Upper lobe of left lung (tissue), 6 donors: ENCODE results near the gene UGT1A10. TPM values are rescaled to one million over a fixed set of nuclear protein-coding genes. Genes with fewer than 3 reads are reported as not detected.

Experiments used
- ATAC-seq, 2 donors: fragments of 200-7000 bp; cut with Tn5 transposase; one replicate each; pipeline ENCODE4 v1.9.1; 2022; ENCODE audit warnings: mild to moderate bottlenecking in 2 of 2, moderate library complexity in 2 of 2; ENCODE audit not compliant: low FRiP score in 2 of 2
- DNase-seq, 2 donors: peaks; one replicate each; pipeline ENCODE4 v3.0.0-alpha.2; 2019 to 2020
- H3K27ac ChIP-seq, 4 donors: fragments of 200-600 bp; sonication (generic); one replicate each; pipeline ENCODE4 v1.5.1; 2016 to 2019
- H3K27me3 ChIP-seq, 4 donors: fragments of 200-600 bp; sonication (generic); one replicate each; pipeline ENCODE4 v1.5.1; 2017 to 2019
- H3K36me3 ChIP-seq, 4 donors: fragments of 200-600 bp; sonication (generic); one replicate each; pipeline ENCODE4 v1.5.1; 2016 to 2019
- H3K4me1 ChIP-seq, 4 donors: fragments of 200-600 bp; sonication (generic); one replicate each; pipeline ENCODE4 v1.5.1; 2018 to 2019
- H3K4me3 ChIP-seq, 4 donors: fragments of 200-600 bp; sonication (generic); one replicate each; pipeline ENCODE4 v1.5.1; 2017 to 2019; ENCODE audit warnings: mild to moderate bottlenecking in 2 of 4, moderate library complexity in 1 of 4
- H3K9me3 ChIP-seq, 4 donors: fragments of 200-600 bp; sonication (generic); one replicate each; pipeline ENCODE4 v1.5.1; 2018 to 2019
- CTCF ChIP-seq, 6 experiments: fragments of 450-650 bp in 4 of 6; fragments of 200-600 bp in 2 of 6; sonication (generic) in 2 of 6; IDR thresholded peaks; one replicate each; pipeline ENCODE4 v1.5.1; 2016 to 2019; ENCODE audit warnings: antibody characterized with exemption in 6 of 6
- EP300 ChIP-seq, 4 donors: sonication (generic); formaldehyde crosslinking; IDR thresholded peaks; one replicate each; pipeline ENCODE4 v1.5.1; 2017; ENCODE audit warnings: antibody characterized with exemption in 4 of 4, control low read depth in 2 of 4
- POLR2A ChIP-seq, 4 donors: fragments of 450-650 bp; IDR thresholded peaks; one replicate each; pipeline ENCODE4 v1.5.1; 2016 to 2017; ENCODE audit warnings: antibody characterized with exemption in 4 of 4, mild to moderate bottlenecking in 2 of 4
- POLR2AphosphoS5 ChIP-seq, 2 donors: sonication (generic); formaldehyde crosslinking; IDR thresholded peaks; one replicate each; pipeline ENCODE4 v1.5.1; 2017; ENCODE audit warnings: antibody characterized with exemption in 2 of 2
- WGBS, 2 donors: methylation state at CpG; one replicate each; pipeline ENCODE4 v1.1.5; 2017 to 2018; 5-methylcytosine and 5-hydroxymethylcytosine counted together
- total RNA-seq, 6 donors: library from RNA; depleted of rRNA in 4 of 6; stranded (reverse); fragments of >200 nt in 4 of 6; gene quantifications; one replicate each; pipeline versions ENCODE4 v1.1.0 to v1.2.1, GENCODE V29; 2016 to 2021
- donor health status: DM: no; HTN: no; CAD: no; lungs with moderate emphysema.
- donor health status: DM: no; HTN: yes; CAD: no; lungs with severe emphysema.

The UGT1A10 gene
- total RNA-seq, 6 donors from 2014 or later: not detected

GRCh38 chr2:233705911-233706506 is 69.8 kb downstream of the UGT1A10 start:
- Histone ChIP-seq H3K27ac (no peak overlapping the region), H3K36me3 (no peaks in the 10 kb centered on the region), H3K27me3 (no peaks in the 10 kb centered on the region), H3K4me3 (no peak overlapping the region), H3K4me1 (no peaks in the 10 kb centered on the region), H3K9me3 (no peaks in the 10 kb centered on the region)
- ATAC-seq (peak in 1 of 2 donors; percentile 66), DNase-seq (peak in 1 of 2 donors; percentile 51)
- TF ChIP-seq EP300 (IDR thresholded peaks at IDR 0.05): no peak
- no peak for TF ChIP-seq CTCF (IDR thresholded peaks at IDR 0.05)
- no peak for TF ChIP-seq POLR2AphosphoS5 (IDR thresholded peaks at IDR 0.05)
- TF ChIP-seq POLR2A (IDR thresholded peaks at IDR 0.05): no peak
- 55 to 67% methylated on average over 4 of the region's 4 CpGs for WGBS, 2 donors

GRCh38 chr2:233706720-233707119 is 70.5 kb downstream of the UGT1A10 start:
- Histone ChIP-seq H3K4me1 (no peaks in the 10 kb centered on the region), H3K9me3 (no peaks in the 10 kb centered on the region), H3K4me3 (no peak overlapping the region), H3K27me3 (no peaks in the 10 kb centered on the region), H3K27ac (no peak overlapping the region), H3K36me3 (no peaks in the 10 kb centered on the region)
- WGBS, 2 donors: 50 to 94% methylated on average over 1 of the region's 1 CpG
- no peak for DNase-seq
- TF ChIP-seq EP300 (IDR thresholded peaks at IDR 0.05) (no peak), POLR2AphosphoS5 (IDR thresholded peaks at IDR 0.05) (no peak), CTCF (IDR thresholded peaks at IDR 0.05) (no peak), POLR2A (IDR thresholded peaks at IDR 0.05) (no peak)
- ATAC-seq: no peak

GRCh38 chr2:233707940-233708644 is 71.8 kb downstream of the UGT1A10 start:
- ATAC-seq: no peak
- no peak for DNase-seq
- TF ChIP-seq POLR2AphosphoS5 (IDR thresholded peaks at IDR 0.05): no peak
- TF ChIP-seq EP300 (IDR thresholded peaks at IDR 0.05): no peak
- TF ChIP-seq POLR2A (IDR thresholded peaks at IDR 0.05): no peak
- TF ChIP-seq CTCF (IDR thresholded peaks at IDR 0.05): no peak
- Histone ChIP-seq H3K27ac (no peak overlapping the region), H3K27me3 (no peaks in the 10 kb centered on the region), H3K9me3 (no peaks in the 10 kb centered on the region), H3K36me3 (no peaks in the 10 kb centered on the region), H3K4me1 (no peaks in the 10 kb centered on the region), H3K4me3 (no peak overlapping the region)
- WGBS, 2 donors: 75 to 80% methylated on average over 10 of the region's 10 CpGs

- no peaks in the 10 kb centered on the region for H3K27me3 ChIP-seq
- no peak for ATAC-seq
- H3K9me3 ChIP-seq: no peaks in the 10 kb centered on the region
- no peak overlapping the region for H3K4me3 ChIP-seq
- DNase-seq: no peak
- H3K27ac ChIP-seq: no peak overlapping the region
- no peaks in the 10 kb centered on the region for H3K4me1 ChIP-seq
- no peaks in the 10 kb centered on the region for H3K36me3 ChIP-seq
- no peak for TF ChIP-seq POLR2AphosphoS5 (IDR thresholded peaks at IDR 0.05)
- TF ChIP-seq CTCF (IDR thresholded peaks at IDR 0.05): no peak
- TF ChIP-seq EP300 (IDR thresholded peaks at IDR 0.05): no peak
- TF ChIP-seq POLR2A (IDR thresholded peaks at IDR 0.05): no peak
- 80 to 91% methylated on average over 5 of the region's 5 CpGs for WGBS, 2 donors
Observed at GRCh38 chr2:233708942-233709341, 72.7 kb downstream of the UGT1A10 start.
